Fibroblast of gingiva (primary cell): Measurements from ENCODE around the gene PRPF18.

Source experiments
- DNase-seq: peaks from one replicate; pipeline ENCODE4 v3.0.0-alpha.2; 2011; ENCODE audit warnings: low read depth

The PRPF18 gene

DNA sequence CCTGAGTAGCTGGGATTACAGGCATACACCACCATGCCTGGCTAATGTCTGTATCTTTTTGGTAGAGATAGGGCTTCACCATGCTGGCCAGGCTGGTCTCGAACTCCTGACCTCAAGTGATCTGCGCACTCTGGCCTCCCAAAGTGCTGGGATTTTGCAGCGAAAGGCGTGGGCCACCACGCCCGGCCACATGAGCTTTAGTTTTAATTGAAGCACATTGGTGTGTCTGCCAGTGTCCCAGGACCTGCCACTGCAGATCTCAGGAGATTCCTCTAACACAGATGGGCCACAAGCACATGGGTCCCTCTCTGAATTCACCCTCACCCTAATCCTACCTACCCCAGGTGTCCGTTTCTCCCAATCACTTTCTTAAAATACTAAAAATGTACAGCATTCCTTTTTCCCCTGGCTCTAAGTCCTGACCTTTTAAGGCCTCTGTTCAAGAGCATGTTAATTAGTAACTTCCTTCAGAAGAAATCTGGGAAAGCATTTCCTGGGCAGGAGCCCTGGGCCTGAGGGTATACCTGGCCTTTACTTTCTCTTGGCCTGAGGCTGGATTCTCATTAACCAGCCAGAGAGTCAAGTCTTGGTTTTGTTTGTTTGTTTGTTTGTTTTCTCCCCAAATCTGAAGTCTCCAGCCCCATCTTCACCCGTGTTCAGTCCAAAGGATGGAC lies 82.6 kb downstream of the PRPF18 start:
- no peak for DNase-seq

DNA sequence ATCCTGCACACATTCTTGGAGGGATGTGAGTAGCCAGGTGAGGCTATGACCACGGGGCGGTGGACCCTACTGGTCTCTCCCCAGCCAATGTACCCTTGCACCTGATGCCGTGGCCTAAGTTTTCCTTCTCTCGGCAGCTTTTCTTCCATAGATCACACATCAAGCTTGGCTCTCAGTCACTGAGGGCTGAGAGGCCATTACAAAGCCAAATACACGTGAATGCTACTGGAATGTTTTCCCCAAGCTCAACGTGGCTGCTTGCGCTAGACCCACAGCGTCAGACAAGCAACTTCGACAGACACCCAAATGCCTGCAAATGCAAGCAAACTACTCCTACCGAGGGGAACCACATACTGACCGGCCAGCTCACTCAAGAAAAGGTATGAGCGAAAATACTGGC lies 83.1 kb downstream of the PRPF18 start:
- no peak for DNase-seq

- no peak for DNase-seq
These were observed 83.5 kb downstream of the PRPF18 start for GRCh38 chr10:13670311-13670710.

DNA sequence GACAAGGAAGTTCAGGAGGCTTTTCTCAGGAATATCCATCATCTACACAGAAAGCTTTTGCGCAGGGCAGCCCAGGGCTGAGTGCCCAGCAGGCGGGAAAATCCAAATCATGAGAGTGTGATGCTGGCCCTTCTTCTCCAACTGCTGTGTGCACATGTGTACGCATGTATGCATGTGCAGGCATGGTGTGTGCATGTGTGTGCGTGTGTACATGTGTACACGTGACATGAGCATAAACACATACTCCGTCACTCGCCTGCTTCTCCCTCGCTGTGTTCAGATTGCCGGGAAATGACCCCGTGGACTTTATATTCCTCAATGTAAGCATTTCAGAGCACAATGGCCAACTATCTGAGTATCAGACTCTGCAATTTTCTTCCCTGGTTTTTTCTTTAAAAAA lies 85.1 kb downstream of the PRPF18 start:
- DNase-seq = no peak

DNA sequence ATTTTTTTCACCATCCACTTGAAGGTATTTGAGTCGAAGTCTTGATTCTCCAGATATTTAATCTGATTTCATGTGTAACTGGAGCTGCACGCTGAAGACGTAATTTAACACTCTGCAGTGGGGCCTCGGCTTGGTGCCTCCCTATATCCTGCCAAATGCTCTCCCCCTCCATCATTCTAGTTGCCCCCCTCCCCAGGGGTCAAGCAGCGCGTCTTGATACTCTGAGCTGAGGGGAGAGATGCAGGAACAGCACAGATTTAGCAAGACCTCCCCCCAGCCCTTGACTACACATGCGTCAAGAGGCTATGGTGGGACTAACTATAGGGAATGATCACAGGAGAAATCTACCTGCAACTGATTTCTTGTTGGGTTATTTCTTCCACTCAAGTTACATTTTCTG lies 85.8 kb downstream of the PRPF18 start:
- no peak for DNase-seq

GRCh38 chr10:13673156-13673555 lies 86.4 kb downstream of the PRPF18 start:
- DNase-seq = peak; percentile 16

DNA sequence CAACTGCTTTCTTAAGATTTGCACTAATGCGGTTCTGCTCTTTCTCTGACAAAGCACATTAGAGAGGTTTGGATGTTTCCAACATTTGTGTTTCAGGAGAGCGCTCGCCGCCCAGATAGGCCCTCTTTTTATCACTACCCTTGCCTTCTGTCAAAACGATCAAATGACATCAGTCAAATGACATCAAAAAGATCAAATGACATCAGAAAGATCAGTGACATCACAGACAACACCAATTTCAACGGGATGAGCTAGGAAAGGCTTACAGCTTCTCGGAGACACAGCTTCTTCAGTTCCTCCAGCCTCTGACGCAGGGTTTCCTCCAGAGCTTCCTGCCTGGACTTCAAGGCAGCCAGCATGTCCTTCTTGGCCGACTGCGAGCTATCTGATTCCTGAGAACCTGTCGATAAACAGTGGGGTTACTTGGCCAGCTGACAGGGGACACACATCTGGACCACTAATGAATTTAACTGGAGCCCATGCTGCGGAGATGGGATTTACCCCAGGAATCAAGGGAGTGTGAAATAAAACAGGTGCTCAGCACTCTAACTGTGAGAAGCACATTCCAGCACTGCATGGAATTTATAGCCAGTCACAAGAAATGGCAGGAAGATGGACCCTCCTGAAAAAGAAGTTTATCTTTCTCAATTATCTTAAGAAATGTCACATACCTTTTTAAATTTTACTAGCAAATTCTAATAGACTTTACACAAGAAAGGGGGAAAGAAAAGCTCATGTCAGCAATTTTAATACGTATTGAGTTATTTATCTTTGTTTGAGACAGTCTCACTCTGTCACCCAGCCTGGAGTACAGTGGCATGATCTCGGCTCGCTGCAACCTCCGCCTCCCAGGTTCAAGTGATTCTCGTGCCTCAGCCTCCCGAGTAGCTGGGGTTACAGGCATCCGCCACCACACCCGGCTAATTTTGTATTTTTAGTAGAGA lies 88.2 kb downstream of the PRPF18 start:
- DNase-seq = no peak

GRCh38 chr10:13678101-13678843 lies 91.5 kb downstream of the PRPF18 start:
- no peak for DNase-seq
